Adrenal gland (tissue), 12 donors: Measurements from ENCODE around the gene GFRA1. TPM values are rescaled to one million over a fixed set of nuclear protein-coding genes. Genes with fewer than 3 reads are reported as not detected.

Experiments
- DNase-seq, 7 donors: peaks; one replicate each; pipeline ENCODE4 v3.0.0-alpha.2; 2019 to 2020
- H3K27ac ChIP-seq, 5 donors: fragments of 200-600 bp; sonication (generic) in 4 of 5; 1 replicate in 3 of 5; 2 replicates in 2 of 5; pipeline versions ENCODE4 v1.5.1 to v1.8.0; 2016 to 2020; ENCODE audit warnings: mild to moderate bottlenecking in 1 of 5
- H3K27me3 ChIP-seq: fragments of 200-600 bp; 2 replicates; pipeline ENCODE4 v1.8.0; 2021
- H3K36me3 ChIP-seq, 2 donors: fragments of 200-600 bp; replicated peaks in 1 of 2; 1 replicate in 1 of 2; 2 replicates in 1 of 2; pipeline versions ENCODE4 v1.5.1 to v1.8.0; 2018 to 2022
- H3K4me1 ChIP-seq, 2 donors: fragments of 200-600 bp; replicated peaks in 1 of 2; 1 replicate in 1 of 2; 2 replicates in 1 of 2; pipeline versions ENCODE4 v1.5.1 to v1.8.0; 2018 to 2021
- H3K4me3 ChIP-seq, 4 donors: fragments of 200-600 bp; sonication (generic) in 3 of 4; one replicate each; pipeline ENCODE4 v1.5.1; 2016 to 2018
- H3K9me3 ChIP-seq, 3 donors: fragments of 200-600 bp; sonication (generic) in 1 of 3; replicated peaks in 1 of 3; 1 replicate in 2 of 3; 2 replicates in 1 of 3; pipeline versions ENCODE4 v1.5.1 to v1.8.0; 2016 to 2021
- POLR2A ChIP-seq, 2 donors: fragments of 450-650 bp; IDR thresholded peaks; one replicate each; pipeline ENCODE4 v1.6.1; 2017; ENCODE audit warnings: antibody characterized with exemption in 2 of 2, mild to moderate bottlenecking in 2 of 2, moderate library complexity in 1 of 2
- WGBS, 4 donors: extraction: QIAGEN DNeasy Blood & Tissue Kit in 2 of 4; methylation state at CpG; one replicate each; pipeline versions ENCODE4 v1.1.5 to v1.1.7; 2013 to 2017; 5-methylcytosine and 5-hydroxymethylcytosine counted together
- intact Hi-C, 2 donors: fragments of 100-400 bp; cut with DNase I; formaldehyde crosslinking; loops; one replicate each; pipeline versions ENCODE4 v1.14.1 to v1.15.0; 2022 to 2023
- polyA plus RNA-seq, 3 donors: library from polyadenylated mRNA; stranded (reverse); fragments of 200-250 nt in 2 of 3; fragments of 350-450 nt in 1 of 3; fragmentation: Illumina TruSeq in 1 of 3; extraction: RNeasy Lipid Tissue Mini Kit (QIAGEN cat#74804) in 1 of 3; gene quantifications; one replicate each; pipeline ENCODE4 v1.2.3, GENCODE V29; 2013 to 2014
- total RNA-seq, 9 donors: library from RNA; depleted of rRNA in 4 of 9; stranded (reverse); fragments of >200 nt in 4 of 9; fragments of 120-200 nt in 1 of 9; fragmentation: NEBNext Ultra II Directional in 1 of 9; extraction: Animal tissue kit (Norgen Biotek cat#: 25700) in 1 of 9; gene quantifications; one replicate each; pipeline versions ENCODE4 v1.1.0 to v1.2.4, GENCODE V29; 2013 to 2023
- TF ChIP-seq, protein P1 (sequence below), 6 experiments: fragments of 450-650 bp in 4 of 6; fragments of 200-600 bp in 2 of 6; sonication (generic) in 1 of 6; IDR thresholded peaks; 1 replicate in 5 of 6; 2 replicates in 1 of 6; pipeline versions ENCODE4 v1.5.1 to v1.8.0; 2016 to 2021; ENCODE audit warnings: antibody characterized with exemption in 6 of 6, mild to moderate bottlenecking in 2 of 6, moderate library complexity in 1 of 6
- donor health status: healthy with polysubstance abuse.
- donor health status: Bipolar disorder and iron deficiency.
- donor health status: DM: yes; HTN: yes; CAD: no.
- donor health status: DM: no; HTN: no; CAD: no.
- donor health status: DM: no; HTN: no; CAD: no.
- donor health status: DM: yes; HTN: yes; CAD: no.

The GFRA1 gene
- total and polyA plus RNA-seq, 12 donors: 0.61 to 12.9 (median 2.6) TPM

GRCh38 chr10:116178086-116178605, 94.9 kb downstream of the GFRA1 start:
- Histone ChIP-seq H3K27me3 (no peaks in the 10 kb centered on the region), H3K9me3 (no peaks in the 10 kb centered on the region), H3K4me1 (no peaks in the 10 kb centered on the region), H3K4me3 (no peak overlapping the region), H3K27ac (no peak overlapping the region), H3K36me3 (no peaks in the 10 kb centered on the region)
- DNase-seq: no peak
- 52 to 64% (median 57%) methylated on average over 9 of the region's 9 CpGs for WGBS, 4 donors
- TF ChIP-seq POLR2A (IDR thresholded peaks at IDR 0.05): no peak
- TF ChIP-seq, protein P1, sequence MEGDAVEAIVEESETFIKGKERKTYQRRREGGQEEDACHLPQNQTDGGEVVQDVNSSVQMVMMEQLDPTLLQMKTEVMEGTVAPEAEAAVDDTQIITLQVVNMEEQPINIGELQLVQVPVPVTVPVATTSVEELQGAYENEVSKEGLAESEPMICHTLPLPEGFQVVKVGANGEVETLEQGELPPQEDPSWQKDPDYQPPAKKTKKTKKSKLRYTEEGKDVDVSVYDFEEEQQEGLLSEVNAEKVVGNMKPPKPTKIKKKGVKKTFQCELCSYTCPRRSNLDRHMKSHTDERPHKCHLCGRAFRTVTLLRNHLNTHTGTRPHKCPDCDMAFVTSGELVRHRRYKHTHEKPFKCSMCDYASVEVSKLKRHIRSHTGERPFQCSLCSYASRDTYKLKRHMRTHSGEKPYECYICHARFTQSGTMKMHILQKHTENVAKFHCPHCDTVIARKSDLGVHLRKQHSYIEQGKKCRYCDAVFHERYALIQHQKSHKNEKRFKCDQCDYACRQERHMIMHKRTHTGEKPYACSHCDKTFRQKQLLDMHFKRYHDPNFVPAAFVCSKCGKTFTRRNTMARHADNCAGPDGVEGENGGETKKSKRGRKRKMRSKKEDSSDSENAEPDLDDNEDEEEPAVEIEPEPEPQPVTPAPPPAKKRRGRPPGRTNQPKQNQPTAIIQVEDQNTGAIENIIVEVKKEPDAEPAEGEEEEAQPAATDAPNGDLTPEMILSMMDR (IDR thresholded peaks at IDR 0.05): no peak
- intact Hi-C loops: no loop called here

DNA sequence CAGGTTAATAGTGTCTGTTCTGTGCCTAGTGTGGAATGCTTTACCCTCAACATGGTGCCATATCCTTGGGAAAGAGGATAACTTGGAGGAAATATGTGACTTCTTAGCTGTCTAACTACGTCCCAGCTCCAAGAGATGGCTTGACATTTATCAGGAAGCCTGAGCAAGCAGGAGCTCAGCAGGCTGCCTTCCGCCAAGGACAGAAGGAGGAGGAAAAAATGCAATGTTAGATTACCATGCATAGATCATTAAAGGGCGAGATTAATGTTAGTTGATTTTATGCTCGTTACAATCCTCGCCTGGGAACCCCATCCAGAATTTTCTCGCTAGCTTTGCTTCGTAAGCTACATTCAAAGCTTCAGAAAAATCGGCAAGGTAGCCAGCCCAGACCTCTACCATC, 97.8 kb downstream of the GFRA1 start:
- Histone ChIP-seq H3K9me3 (no peaks in the 10 kb centered on the region), H3K4me1 (no peaks in the 10 kb centered on the region), H3K27me3 (no peaks in the 10 kb centered on the region), H3K36me3 (no peaks in the 10 kb centered on the region), H3K27ac (no peak overlapping the region), H3K4me3 (no peak overlapping the region)
- TF ChIP-seq POLR2A (IDR thresholded peaks at IDR 0.05): no peak
- TF ChIP-seq, protein P1 (IDR thresholded peaks at IDR 0.05): no peak
- no peak for DNase-seq
- intact Hi-C loops: no loop called here
- 74 to 88% (median 87%) methylated on average over 8 of the region's 8 CpGs for WGBS, 4 donors

- Histone ChIP-seq H3K4me1 (no peaks in the 10 kb centered on the region), H3K27ac (no peak overlapping the region), H3K9me3 (no peaks in the 10 kb centered on the region), H3K27me3 (no peaks in the 10 kb centered on the region), H3K36me3 (no peaks in the 10 kb centered on the region), H3K4me3 (no peak overlapping the region)
- no peak for TF ChIP-seq POLR2A (IDR thresholded peaks at IDR 0.05)
- TF ChIP-seq, protein P1 (IDR thresholded peaks at IDR 0.05): no peak
- WGBS, 4 donors: 82 to 86% (median 82%) methylated on average over 4 of the region's 4 CpGs
- intact Hi-C loops: no loop called here
- no peak for DNase-seq
These were observed 101.5 kb downstream of the GFRA1 start for GRCh38 chr10:116171505-116171904.

DNA sequence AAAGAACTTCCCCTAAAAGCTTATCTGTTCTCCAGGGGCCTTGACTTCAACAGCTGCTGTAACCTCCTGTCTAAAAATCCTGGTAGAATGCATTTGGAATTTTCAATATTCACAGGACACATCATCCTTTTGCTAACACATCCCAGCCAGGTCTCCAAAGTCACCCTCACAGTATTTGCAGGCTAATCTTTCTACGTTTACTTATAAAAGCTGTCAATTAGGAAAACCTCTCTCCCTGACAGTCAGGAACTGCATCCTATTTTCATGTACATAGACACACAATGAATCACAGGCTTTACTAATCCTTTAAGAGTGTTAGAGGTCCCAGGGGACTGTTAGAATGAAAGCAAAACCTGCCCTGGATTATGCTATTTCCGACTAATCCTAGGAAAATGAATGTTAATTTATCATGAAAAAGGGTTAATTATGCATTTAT, 102.2 kb downstream of the GFRA1 start:
- no peak for DNase-seq
- WGBS, 4 donors: 24 to 30% (median 29%) methylated on average over 2 of the region's 2 CpGs
- no peaks in the 10 kb centered on the region for H3K36me3 ChIP-seq
- intact Hi-C loops: no loop called here
- TF ChIP-seq POLR2A (IDR thresholded peaks at IDR 0.05): no peak
- TF ChIP-seq, protein P1 (IDR thresholded peaks at IDR 0.05): no peak
- no peak overlapping the region for H3K27ac ChIP-seq
- no peaks in the 10 kb centered on the region for H3K27me3 ChIP-seq
- no peaks in the 10 kb centered on the region for H3K4me1 ChIP-seq
- no peak overlapping the region for H3K4me3 ChIP-seq
- H3K9me3 ChIP-seq: no peaks in the 10 kb centered on the region
